HG03354 (cell line): Measurements from ENCODE around the gene OAT.
"Not testable (repeated sequence)": the region's sequence is repeated elsewhere in the genome, so short reads cannot be mapped to it uniquely, and the experiment has no call there.

ENCODE experiments used
- ATAC-seq: cut with Tn5 transposase; IDR thresholded peaks from one replicate; pipeline ENCODE4 v1.9.1; 2021; ENCODE audit warnings: mild to moderate bottlenecking; ENCODE audit not compliant: unreplicated experiment, poor library complexity, severe bottlenecking

The OAT gene

DNA sequence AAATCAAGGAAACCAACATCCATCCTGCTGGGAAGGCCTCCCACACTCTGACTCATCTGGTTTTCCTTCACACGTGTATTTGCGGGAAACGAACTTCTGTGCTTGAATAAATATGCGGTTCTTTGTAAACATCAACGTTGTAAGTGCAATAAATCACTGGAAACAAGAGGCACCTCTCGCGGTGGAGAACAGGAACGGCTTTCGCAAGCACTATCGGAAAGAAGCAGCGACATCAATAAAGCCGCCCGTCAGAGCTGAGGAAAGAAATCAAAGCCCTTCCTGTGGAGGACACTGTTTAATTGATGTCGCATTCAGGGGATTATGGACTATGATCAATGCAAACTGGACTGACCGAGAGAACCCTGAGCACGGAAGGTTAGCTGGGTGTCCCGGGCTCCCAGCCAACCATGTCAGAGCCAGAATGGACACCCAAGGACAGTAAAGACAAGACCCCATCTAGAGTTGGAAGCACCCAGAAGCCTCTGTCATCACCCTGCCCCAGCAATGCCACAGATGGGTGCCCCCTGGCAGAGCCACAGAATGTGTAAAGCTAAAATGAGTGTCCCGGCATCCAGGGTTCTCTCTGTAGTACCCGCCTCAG lies 37.6 kb downstream of the OAT start:
- ATAC-seq: no peak

DNA sequence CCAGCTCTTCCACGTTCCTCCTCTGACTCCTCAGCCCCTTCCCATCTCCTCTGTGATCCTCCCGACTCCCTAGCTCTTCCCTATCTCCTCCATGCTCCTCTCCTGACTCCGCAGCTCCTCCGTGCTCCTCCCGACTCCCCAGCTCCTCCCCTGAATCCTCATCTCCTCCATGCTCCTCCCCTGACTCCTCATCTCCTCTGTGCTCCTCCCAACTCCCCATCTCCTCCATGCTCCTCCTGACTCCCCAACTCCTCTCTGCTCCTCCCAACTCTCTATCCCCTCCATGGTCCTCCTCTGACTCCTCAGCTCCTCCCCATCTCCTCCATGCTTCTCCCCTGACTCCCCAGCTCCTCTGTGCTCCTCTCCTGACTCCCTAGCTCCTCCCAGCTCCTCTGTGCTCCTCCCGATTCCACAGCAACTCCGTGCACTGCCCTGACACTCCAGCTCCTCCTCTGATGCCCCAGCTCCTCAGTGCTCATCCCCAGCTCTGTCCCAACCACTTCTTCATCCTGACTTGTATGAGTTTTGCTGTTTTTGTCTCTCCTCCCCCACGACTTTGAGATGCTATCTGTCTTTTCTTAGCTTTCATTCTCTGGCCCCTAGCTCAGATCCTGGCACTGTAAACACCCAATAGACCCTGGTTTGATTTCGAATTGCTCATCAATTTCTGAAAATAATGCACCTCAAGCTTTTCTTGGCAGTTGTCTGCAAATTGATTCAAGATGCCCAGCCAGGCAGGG lies 38.3 kb downstream of the OAT start:
- ATAC-seq: no peak

DNA sequence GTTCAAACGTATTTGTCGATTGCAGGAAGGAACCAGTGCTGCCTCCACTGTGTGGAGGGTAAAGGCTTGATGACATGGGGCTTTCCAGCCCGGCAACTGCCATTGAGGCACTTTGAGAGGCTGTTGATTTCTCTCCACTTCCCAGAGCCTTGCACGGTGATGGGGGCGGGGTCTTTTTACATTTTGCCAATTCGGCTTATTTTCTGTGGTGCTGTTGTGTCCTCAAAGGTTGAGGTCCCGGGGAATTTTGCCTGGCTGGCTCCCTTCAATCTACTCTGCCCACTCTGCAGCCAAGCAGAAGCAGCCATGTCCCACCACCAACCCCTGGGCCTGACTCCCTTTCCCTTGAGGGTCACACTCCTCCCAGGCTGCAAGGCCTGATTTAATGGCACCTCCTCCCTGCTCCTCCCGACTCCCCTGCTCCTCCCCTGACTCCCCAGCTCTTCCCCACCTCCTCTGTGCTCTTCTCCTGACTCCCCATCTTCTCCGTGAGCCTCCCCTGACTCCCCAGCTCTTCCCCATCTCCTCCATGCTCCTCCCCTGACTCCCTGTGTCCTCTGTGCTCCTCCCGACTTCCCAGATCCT lies 39.0 kb downstream of the OAT start:
- no peak for ATAC-seq

DNA sequence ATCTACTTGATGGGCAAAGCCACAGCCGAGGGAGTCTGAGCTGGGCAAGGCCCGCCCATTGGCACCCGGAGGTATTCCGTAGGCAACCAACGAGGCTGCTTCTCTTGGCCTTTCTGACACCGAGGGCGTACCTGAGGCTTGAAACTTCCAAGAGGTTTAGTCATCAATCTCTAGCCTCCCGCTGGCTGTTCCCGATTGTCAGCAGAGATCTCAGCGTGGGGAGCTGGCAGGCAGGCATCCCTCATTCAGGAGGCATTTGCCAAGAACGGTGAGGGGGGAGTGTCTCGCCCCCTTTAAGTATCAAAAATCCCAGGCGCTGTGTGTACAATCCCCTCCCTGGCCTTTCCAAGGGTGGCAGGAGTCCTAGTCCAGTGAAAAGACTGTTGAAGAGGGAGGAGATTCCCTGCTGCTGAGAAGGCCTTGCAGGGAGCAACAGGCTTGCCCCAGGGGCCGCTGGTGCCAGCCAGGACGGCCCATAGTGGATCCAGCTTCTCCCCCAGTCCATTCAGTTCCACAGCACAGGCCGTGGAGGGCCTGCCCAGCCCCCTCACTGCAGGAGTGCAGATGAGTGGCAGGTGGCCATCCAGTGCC lies 39.7 kb downstream of the OAT start:
- no peak for ATAC-seq

DNA sequence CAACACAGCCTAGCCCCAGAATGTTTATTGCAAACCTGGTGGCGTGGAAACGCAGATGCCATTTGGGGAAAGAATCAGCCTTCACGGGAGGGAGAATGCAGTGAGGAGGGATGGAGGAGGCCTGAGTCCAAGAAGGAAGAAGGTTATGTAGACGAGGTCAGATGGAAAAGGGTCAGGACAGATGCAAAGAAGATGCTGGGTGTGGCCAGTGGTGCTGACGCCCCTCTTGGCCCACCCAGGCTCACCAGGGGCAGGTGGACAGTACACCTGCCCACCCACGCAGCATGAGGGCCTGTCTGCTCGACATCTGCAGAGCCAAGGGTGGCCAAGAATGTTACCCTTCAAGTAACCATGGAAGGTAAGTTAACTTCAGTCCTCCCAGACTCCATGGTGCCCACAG lies 40.5 kb downstream of the OAT start:
- no peak for ATAC-seq

DNA sequence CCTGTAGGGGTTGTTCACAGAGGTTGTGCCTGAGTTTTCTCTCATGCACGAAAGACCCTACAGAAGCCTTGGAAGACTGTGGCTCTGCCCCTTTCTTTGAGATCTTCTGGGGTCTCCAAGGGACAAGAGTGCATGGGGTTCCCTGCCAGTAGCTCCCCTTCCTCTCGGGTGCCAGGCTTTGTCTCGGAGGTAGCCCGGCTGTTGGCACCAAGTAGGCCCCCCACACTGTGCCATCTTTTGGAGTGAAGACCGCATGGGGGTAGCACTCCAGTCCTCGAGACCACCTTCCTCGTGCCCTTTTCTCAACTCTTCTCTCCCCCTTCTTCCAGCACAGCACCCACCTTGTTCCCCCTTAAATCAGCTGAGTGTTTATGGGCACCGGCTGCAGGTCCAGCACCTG lies 41.6 kb downstream of the OAT start:
- no peak for ATAC-seq

DNA sequence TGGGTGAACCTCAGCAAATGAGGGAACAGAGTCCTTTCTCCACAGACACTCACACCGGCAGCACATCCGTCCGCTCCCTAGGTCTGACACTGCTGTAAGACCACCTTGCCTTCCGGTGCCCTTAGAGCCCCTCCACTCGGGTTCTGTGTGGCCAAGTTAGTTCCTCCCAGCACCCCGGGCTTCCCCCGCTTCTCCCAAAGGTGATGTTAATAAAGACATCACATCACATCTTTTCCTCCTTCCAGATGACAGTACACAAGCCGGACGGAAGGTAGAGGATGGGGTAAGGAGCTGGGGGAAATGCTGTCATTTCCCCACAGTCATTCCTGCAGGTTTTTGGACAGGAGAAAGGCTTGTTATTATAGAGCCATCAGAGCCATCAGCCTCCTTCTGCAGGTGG lies 42.3 kb downstream of the OAT start:
- ATAC-seq: no peak

DNA sequence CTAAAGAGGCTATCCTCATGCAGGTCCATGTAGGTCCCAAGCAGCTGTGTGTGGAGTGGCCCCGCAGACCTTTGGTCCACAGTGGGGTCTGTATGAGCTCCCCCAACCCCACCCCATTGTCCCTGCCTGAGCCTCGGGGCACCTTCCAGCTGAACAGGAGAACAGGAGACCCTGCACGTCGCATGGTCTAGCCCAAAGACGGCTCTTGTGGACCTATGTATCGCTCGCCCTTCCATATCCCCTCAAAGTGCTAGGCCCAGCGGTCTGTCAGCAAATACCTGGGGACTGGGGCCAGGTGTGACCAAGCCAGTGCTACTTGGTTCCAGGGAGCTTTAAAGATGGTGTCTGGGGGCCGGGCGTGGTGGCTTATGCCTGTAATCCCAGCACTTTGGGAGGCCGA lies 43.0 kb downstream of the OAT start:
- ATAC-seq: no peak

DNA sequence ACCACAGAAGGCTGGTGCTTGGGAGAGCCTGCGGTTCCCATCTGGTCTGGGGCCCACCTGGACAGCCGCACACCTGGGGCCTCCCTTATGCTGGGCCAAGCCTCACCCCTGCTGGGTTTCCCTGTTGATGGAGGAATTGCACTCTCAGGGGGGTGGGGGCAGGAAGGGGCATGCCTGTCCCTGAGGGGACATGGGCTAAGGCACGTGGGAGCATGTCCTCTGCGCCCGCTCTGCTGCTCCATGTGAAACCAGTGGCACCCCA lies 43.4 kb downstream of the OAT start:
- no peak for ATAC-seq

DNA sequence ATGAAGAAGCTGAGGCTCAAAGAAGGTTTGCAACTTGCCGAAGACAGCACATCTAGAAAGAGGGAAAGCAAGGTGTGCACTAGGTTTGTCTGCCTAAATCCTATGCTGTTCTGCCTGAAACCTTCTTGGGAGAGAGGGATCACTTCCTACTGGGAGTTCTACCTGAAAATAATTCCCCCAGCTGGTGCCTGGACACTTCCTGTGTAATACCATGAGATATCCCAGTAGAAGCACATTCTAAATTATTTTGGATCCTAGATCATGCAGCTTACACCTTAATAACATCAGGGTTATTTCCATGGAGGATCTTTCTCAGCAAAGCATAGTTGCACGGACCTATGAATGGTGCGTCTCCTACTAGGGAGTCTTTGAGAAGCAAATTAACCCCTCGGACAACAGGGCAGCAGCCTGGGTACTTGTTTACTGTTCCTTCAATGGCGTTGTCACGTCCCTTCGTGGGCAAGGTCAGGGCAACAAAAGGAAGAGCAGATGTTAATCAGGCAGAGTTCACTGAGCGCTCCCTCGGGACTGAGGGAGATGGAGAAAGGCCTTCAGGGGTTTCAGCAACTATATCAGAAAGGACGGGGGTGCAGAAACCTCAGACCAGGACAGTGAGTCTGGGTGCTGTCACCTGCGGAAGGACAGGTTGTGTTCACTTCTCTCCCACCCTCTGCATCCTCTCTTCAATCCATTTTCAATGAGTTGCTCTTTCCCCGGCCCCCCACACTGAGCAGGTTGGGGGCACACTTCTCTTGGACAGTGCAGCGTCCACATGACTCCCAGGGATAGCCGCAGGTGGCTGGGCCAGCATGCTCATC lies 44.0 kb downstream of the OAT start:
- ATAC-seq: no peak

DNA sequence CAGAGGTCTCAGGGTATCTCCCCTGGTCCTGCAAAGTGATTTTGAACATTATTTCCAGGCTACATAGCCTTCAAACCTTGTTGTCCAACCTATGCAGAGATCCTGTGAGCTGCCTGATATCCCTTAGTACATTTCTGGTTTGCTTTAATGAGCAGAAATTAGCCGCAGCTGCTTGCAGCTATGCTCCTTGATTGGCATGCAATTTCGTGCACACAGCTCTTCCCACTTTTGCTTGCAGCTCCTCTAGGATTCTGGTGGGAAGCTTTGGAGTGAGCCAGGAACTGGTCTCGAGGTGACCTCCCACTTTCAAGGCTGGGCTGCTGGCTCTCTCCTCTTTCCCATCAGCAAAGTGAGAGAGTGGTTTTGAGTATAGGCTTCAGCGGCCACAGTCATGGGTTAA lies 45.8 kb downstream of the OAT start:
- ATAC-seq: no peak

DNA sequence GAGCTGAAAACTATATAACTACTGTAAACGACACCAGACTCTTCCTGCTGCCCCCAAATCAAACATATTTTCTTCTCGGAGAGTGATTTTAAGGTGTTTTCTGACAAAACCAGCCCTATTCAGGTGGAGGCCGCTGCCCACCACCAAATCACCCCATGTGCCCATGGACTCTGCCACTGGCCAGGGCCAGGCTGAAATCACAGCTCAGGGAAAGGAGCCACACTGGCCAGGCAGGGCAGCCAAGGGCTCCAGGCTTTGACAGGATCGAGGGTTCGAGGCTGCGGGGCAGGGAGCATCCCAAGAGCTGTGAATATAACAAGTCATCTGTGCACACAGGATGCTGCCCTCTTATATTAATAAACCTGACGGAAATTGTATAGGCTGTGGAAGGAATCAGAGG lies 48.3 kb downstream of the OAT start:
- ATAC-seq: no peak

DNA sequence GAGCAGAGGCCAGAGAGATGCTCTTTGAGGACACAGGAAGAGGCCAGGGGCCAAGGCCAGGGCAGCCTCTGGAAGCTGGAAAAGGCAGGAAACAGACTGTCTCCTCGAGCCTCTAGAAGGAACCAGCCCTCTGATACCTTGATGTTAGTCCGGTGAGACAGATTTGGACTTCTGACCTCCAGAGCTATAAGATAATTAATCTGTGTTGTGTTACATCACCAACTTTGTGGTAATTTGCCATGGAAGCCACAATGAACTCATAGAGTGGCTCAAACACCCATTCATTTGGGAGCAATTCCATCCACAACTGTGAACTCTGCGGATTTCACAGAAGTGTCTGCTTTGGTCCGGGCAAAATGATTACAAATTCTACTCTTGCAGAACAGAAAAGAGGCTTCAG lies 48.7 kb downstream of the OAT start:
- no peak for ATAC-seq

DNA sequence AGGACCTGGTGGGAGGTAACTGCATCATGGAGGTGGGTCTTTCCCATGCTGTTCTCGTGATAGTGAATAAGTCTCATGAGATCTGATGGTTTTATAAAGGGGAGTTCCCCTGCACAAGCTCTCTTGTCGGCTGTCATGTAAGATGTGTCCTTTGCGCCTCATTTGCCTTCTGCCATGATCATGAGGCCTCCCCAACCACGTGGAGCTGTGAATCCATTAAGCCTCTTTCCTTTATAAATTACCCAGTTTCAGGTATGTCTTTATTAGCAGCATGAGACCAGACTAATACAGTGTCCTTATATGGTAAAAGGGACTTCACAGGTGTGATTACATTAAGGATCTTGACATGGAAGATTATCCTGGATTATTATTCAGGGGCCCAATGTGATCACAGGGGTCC lies 49.2 kb downstream of the OAT start:
- not testable (repeated sequence) for ATAC-seq

DNA sequence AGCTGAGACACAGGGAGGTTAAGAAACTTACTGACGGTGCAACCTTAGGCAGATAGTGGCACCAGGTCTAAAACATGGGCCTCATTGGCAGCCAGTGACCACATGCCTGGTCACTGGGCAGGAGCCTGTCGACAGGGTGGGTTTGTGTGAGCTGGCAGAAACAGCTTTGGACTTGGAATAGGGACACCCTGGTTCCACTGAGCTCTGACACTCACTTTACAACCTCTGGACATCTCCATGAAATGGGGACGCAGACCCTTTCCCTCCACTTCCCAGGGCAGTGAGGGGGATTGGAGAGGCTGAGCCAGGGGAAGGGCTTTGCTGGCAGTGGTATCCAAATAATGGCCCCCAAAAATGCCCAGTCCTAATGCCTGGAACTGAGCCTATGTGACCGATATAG lies 49.7 kb downstream of the OAT start:
- no peak for ATAC-seq

DNA sequence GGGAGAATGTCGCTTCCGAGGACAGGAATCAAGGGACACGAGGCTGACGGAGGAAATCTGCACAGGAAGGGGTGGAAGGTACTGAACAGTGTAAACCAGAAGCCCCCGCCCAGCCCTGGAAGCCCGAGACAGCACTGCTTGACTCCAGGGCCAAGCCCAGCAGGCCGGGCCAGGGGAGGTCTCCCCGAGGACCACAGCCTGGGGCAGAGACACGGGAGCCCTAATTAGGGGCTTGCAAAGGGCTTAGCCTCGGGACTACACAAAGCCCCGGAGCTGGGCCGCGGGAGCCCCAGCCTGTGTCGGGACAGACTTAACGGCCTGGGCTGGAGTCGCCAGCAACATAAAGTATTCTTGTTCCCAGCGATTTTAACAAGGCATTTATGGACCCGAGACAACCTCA lies 50.8 kb downstream of the OAT start:
- ATAC-seq: no peak

DNA sequence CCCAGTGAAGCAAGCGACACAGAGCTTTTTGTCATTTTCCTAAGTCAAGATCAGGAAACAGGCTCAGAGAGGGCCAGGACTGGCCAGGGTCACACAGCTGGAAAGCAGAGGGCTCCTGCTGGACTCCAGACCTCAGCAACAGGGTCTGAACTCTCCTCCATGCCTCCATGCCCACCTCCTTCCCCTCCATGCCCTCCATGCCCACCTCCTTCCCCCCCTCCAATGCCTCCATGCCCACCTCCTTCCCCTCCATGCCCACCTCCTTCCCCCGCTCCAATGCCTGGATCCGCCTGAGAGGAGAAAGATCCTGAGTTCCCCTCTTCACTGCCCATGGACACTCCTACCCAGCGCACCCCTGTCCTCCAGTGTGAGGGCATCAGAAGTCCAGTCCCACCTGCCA lies 51.3 kb downstream of the OAT start:
- ATAC-seq: no peak

DNA sequence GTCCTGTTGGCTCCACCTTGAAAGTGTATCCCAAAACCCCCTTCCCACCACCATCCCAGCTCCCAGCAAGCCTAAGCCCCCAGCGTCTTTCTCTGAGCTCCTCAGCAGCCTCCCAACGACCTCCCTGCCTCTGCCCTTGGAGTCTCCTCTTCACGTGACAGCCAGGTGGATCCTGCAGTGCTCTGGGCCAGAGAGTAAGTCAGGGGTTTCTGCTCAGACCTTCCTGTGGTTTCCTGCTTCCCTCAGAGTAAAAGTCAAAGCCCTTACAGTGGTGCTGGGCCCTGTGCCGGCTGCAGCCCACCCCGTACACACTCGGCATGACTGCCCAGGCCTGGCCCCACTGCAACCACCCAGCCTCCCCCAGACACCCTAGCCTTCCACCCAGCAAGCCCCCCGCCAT lies 51.9 kb downstream of the OAT start:
- ATAC-seq: no peak

DNA sequence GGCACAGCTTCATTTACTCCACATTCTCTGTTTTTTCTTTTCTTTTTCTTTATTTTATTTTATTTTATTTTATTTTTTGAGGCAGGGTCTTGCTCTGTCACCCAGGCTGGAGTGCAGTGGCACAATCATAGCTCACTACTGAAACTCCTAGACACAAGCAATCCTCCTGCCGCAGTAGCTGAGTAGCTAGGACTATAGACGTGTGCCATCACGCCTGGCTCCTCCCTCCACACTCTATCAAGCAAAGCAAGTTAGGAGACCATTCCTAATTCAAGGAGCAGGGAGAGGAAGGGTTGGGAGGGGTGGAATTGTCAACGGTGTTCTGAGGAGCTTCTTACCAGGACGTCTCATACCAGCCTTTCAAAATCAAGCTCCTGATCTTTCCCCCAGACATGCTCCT lies 52.4 kb downstream of the OAT start:
- ATAC-seq: no peak

DNA sequence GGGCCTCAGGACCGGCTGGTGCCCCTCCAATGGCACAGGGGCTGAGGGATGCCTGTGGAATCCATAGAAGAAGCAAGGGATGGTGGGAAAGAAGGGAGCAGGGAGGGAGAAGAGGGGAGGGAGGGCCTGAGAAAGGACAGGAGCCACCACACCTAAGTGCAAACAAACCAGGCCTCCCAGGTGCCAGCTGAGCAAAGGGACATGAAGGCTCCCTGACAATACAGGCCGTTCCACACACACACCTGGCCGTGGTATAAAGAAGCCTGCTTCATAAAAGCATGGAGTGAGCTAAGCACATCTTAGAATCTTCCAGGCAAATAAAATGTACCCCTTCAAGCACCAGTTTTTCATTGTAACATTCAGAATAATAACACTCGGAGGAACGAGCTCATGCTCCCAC lies 54.0 kb downstream of the OAT start:
- ATAC-seq: no peak

DNA sequence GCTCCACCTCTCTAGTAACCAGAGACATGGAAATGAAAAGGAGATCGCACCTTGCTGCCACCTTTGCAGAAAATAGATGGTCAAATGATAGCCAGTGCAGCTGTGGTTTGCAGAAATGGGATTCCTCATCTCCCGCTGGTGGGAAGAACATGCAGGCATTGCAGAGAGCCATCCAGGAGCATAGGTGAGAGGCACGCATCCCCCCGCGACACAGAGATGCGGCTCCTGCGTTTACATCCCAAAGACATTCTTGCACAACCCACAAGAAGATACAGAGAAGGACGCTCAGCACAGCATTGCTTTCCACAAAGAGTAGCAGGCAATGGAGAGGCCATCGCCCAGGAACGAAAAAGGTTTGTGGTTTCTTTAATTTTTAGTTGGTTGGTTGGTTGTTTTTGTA lies 56.2 kb downstream of the OAT start:
- ATAC-seq: no peak
